SU-DHL-6 (cell line): ENCODE data around the gene ZNF672.

Source experiments
- EZH2phosphoT487 ChIP-seq: fragments of 200-600 bp; sonication (generic), shearing (Covaris generic); conservative IDR thresholded peaks from 2 replicates; pipeline ENCODE4 v1.6.1; 2018; ENCODE audit warnings: mild to moderate bottlenecking, antibody characterized with exemption, low read length, moderate library complexity, mixed read lengths
- TF ChIP-seq, protein P1 (sequence below): fragments of 200-600 bp; sonication (generic); IDR thresholded peaks from one replicate; pipeline ENCODE4 v1.5.1; 2017; ENCODE audit warnings: antibody characterized with exemption, mild to moderate bottlenecking, low read length, moderate library complexity; ENCODE audit not compliant: insufficient read depth, poor library complexity, severe bottlenecking

- TF ChIP-seq, protein P1, sequence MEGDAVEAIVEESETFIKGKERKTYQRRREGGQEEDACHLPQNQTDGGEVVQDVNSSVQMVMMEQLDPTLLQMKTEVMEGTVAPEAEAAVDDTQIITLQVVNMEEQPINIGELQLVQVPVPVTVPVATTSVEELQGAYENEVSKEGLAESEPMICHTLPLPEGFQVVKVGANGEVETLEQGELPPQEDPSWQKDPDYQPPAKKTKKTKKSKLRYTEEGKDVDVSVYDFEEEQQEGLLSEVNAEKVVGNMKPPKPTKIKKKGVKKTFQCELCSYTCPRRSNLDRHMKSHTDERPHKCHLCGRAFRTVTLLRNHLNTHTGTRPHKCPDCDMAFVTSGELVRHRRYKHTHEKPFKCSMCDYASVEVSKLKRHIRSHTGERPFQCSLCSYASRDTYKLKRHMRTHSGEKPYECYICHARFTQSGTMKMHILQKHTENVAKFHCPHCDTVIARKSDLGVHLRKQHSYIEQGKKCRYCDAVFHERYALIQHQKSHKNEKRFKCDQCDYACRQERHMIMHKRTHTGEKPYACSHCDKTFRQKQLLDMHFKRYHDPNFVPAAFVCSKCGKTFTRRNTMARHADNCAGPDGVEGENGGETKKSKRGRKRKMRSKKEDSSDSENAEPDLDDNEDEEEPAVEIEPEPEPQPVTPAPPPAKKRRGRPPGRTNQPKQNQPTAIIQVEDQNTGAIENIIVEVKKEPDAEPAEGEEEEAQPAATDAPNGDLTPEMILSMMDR = no peak
- TF ChIP-seq EZH2phosphoT487 = no peak
These were observed 29.1 kb upstream of the ZNF672 start for GRCh38 chr1:248808876-248809275.
